ENCODE results near the gene SCN2A.
"Not testable (repeated sequence)": the region's sequence is repeated elsewhere in the genome, so short reads cannot be mapped to it uniquely, and the experiment has no call there.

The SCN2A gene

DNA sequence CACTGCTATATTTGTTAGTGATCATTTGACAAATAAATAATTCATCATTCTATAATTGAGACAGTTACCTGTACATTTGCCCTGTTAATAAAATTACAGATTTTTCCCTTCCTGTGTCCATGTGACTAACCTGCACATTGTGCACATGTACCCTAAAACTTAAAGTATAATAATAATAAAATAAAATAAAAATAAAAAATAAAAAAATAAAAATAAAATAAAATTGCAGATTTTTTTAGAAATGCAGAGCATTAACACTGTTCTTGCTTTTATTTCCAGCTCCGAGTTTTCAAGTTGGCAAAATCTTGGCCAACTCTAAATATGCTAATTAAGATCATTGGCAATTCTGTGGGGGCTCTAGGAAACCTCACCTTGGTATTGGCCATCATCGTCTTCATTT, 105.1 kb downstream of the SCN2A start:
- no CpG with 5 or more reads among the region's 2 CpGs for WGBS (ENCODE audit: extremely low coverage, insufficient coverage, low lambda C conversion rate)
- not testable (repeated sequence) for H3K4me1 ChIP-seq (ENCODE audit: control insufficient read depth, low read depth, low read length); H3K23ac ChIP-seq (ENCODE audit: low read length); H3K79me1 ChIP-seq (ENCODE audit: low read length); DNase-seq; H3K27ac ChIP-seq (ENCODE audit: low read depth, low read length); H2BK120ac ChIP-seq (ENCODE audit: low read depth, low read length); H4K8ac ChIP-seq (ENCODE audit: low read depth, low read length); H2BK15ac ChIP-seq (replicated peaks; ENCODE audit: low read depth); H4K5ac ChIP-seq (ENCODE audit: low read length); H3K79me2 ChIP-seq (ENCODE audit: control insufficient read depth, insufficient read depth, low read length); H3K4me3 ChIP-seq (ENCODE audit: low read length); H3K9ac ChIP-seq (ENCODE audit: low read length); H2BK5ac ChIP-seq (ENCODE audit: low read length); H2AK5ac ChIP-seq (ENCODE audit: low read length); H3K27me3 ChIP-seq (ENCODE audit: insufficient read depth, low read length, poor library complexity); H3K4me2 ChIP-seq (ENCODE audit: low read length); H3K18ac ChIP-seq (ENCODE audit: low read length); H3K4ac ChIP-seq (ENCODE audit: low read depth, low read length); H3K56ac ChIP-seq (ENCODE audit: low read length); H3K36me3 ChIP-seq (ENCODE audit: control insufficient read depth, insufficient read depth, low read length)

DNA sequence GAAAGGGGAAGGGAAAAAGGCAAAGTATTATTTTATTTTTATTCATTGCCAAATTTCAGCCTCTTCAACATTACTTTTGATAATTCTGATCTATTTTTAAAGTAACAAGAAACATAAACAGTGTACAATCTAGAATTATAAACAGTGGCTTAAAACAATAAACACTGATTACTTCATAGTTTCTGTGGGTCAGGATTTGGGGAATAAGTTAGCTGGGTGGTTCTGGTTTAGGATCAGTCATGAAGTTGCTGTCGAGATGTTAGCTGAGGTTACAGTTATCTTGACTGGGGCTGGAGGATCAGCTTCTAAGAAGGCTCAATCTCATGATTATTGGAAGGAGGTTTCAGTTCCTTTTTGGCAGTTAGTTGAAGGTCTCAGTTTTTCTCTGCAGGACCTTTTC, 109.2 kb downstream of the SCN2A start:
- Histone ChIP-seq H3K9ac (ENCODE audit: low read length) (no peak overlapping the region), H2BK15ac (replicated peaks; ENCODE audit: low read depth) (no peak overlapping the region), H3K27ac (ENCODE audit: low read depth, low read length) (no peak overlapping the region), H3K56ac (ENCODE audit: low read length) (no peak overlapping the region), H3K36me3 (ENCODE audit: control insufficient read depth, insufficient read depth, low read length) (no peaks in the 10 kb centered on the region), H4K8ac (ENCODE audit: low read depth, low read length) (no peak overlapping the region), H3K27me3 (ENCODE audit: insufficient read depth, low read length, poor library complexity) (no peaks in the 10 kb centered on the region), H4K5ac (ENCODE audit: low read length) (no peak overlapping the region), H3K4me1 (ENCODE audit: control insufficient read depth, low read depth, low read length) (no peaks in the 10 kb centered on the region), H2BK5ac (ENCODE audit: low read length) (no peak overlapping the region), H3K79me1 (ENCODE audit: low read length) (no peaks in the 10 kb centered on the region), H3K18ac (ENCODE audit: low read length) (no peak overlapping the region), H3K4me3 (ENCODE audit: low read length) (no peak overlapping the region), H2AK5ac (ENCODE audit: low read length) (no peak overlapping the region), H3K23ac (ENCODE audit: low read length) (no peak overlapping the region), H3K4ac (ENCODE audit: low read depth, low read length) (no peak overlapping the region), H3K4me2 (ENCODE audit: low read length) (no peak overlapping the region), H2BK120ac (ENCODE audit: low read depth, low read length) (no peak overlapping the region), H3K79me2 (ENCODE audit: control insufficient read depth, insufficient read depth, low read length) (no peaks in the 10 kb centered on the region)
- no peak for DNase-seq
- no CpG with 5 or more reads among the region's 1 CpG for WGBS (ENCODE audit: extremely low coverage, insufficient coverage, low lambda C conversion rate)

DNA sequence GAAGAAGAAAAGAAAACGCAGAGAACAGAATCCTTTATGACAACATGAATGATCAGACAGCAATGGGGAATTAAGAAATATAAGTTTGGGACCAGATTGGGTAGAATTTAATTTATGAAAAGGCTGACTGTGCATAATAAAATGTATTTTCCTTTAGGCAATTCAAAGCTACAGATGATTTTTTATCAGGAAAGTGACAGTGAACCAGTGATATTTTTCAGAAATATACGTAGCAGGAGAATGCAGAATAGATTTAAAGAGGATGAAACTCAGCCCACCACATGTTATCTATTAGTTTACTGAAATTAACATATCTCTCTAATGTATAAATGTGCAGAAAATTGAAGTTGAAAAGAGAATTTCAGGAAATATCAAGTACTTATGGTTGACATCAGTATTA, 110.0 kb downstream of the SCN2A start:
- WGBS (ENCODE audit: extremely low coverage, insufficient coverage, low lambda C conversion rate), result 100% methylated on average over 1 of the region's 2 CpGs
- H3K79me1 ChIP-seq (ENCODE audit: low read length), result no peaks in the 10 kb centered on the region
- H3K4me2 ChIP-seq (ENCODE audit: low read length), result no peak overlapping the region
- H2AK5ac ChIP-seq (ENCODE audit: low read length), result no peak overlapping the region
- no peak overlapping the region for H3K18ac ChIP-seq (ENCODE audit: low read length)
- no peak overlapping the region for H2BK15ac ChIP-seq (replicated peaks; ENCODE audit: low read depth)
- no peaks in the 10 kb centered on the region for H3K36me3 ChIP-seq (ENCODE audit: control insufficient read depth, insufficient read depth, low read length)
- H3K27me3 ChIP-seq (ENCODE audit: insufficient read depth, low read length, poor library complexity), result no peaks in the 10 kb centered on the region
- no peak overlapping the region for H3K4me3 ChIP-seq (ENCODE audit: low read length)
- H3K4me1 ChIP-seq (ENCODE audit: control insufficient read depth, low read depth, low read length), result no peaks in the 10 kb centered on the region
- H2BK5ac ChIP-seq (ENCODE audit: low read length), result no peak overlapping the region
- DNase-seq, result no peak
- H3K9ac ChIP-seq (ENCODE audit: low read length), result no peak overlapping the region
- H2BK120ac ChIP-seq (ENCODE audit: low read depth, low read length), result no peak overlapping the region
- no peak overlapping the region for H4K8ac ChIP-seq (ENCODE audit: low read depth, low read length)
- H3K56ac ChIP-seq (ENCODE audit: low read length), result no peak overlapping the region
- no peak overlapping the region for H3K23ac ChIP-seq (ENCODE audit: low read length)
- H3K79me2 ChIP-seq (ENCODE audit: control insufficient read depth, insufficient read depth, low read length), result no peaks in the 10 kb centered on the region
- H3K4ac ChIP-seq (ENCODE audit: low read depth, low read length), result no peak overlapping the region
- H3K27ac ChIP-seq (ENCODE audit: low read depth, low read length), result no peak overlapping the region
- H4K5ac ChIP-seq (ENCODE audit: low read length), result no peak overlapping the region

DNA sequence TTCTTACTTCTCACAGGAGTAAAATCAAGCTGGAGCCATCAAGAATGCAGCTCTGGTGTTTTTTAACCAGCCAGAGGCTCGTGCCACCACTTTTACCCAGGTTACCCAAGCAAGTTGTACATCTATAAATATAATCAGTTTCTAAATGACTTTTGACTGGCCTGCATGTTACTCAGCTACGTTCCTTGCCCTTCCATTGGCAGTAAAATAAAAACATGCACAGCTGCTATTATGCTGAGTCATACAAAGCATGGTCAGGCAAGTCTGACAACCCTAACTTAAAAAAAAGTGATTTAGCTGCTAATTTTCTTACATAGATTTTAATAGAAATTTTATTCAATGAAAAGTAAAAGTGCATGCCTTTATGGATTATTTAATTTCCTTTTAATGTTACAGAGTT, 118.5 kb downstream of the SCN2A start:
- no peaks in the 10 kb centered on the region for H3K79me2 ChIP-seq (ENCODE audit: control insufficient read depth, insufficient read depth, low read length)
- no peak overlapping the region for H2AK5ac ChIP-seq (ENCODE audit: low read length)
- WGBS (ENCODE audit: extremely low coverage, insufficient coverage, low lambda C conversion rate), result no CpG with 5 or more reads among the region's 2 CpGs
- DNase-seq, result peak; percentile 20
- H2BK5ac ChIP-seq (ENCODE audit: low read length), result no peak overlapping the region
- no peaks in the 10 kb centered on the region for H3K36me3 ChIP-seq (ENCODE audit: control insufficient read depth, insufficient read depth, low read length)
- H3K27ac ChIP-seq (ENCODE audit: low read depth, low read length), result no peak overlapping the region
- no peak overlapping the region for H3K18ac ChIP-seq (ENCODE audit: low read length)
- no peaks in the 10 kb centered on the region for H3K27me3 ChIP-seq (ENCODE audit: insufficient read depth, low read length, poor library complexity)
- H3K4ac ChIP-seq (ENCODE audit: low read depth, low read length), result no peak overlapping the region
- H2BK120ac ChIP-seq (ENCODE audit: low read depth, low read length), result no peak overlapping the region
- H3K4me2 ChIP-seq (ENCODE audit: low read length), result no peak overlapping the region
- no peak overlapping the region for H3K9ac ChIP-seq (ENCODE audit: low read length)
- H3K79me1 ChIP-seq (ENCODE audit: low read length), result no peaks in the 10 kb centered on the region
- H2BK15ac ChIP-seq (replicated peaks; ENCODE audit: low read depth), result no peak overlapping the region
- no peak overlapping the region for H4K8ac ChIP-seq (ENCODE audit: low read depth, low read length)
- H3K56ac ChIP-seq (ENCODE audit: low read length), result no peak overlapping the region
- H3K4me1 ChIP-seq (ENCODE audit: control insufficient read depth, low read depth, low read length), result no peaks in the 10 kb centered on the region
- no peak overlapping the region for H3K23ac ChIP-seq (ENCODE audit: low read length)
- H4K5ac ChIP-seq (ENCODE audit: low read length), result no peak overlapping the region
- H3K4me3 ChIP-seq (ENCODE audit: low read length), result no peak overlapping the region

DNA sequence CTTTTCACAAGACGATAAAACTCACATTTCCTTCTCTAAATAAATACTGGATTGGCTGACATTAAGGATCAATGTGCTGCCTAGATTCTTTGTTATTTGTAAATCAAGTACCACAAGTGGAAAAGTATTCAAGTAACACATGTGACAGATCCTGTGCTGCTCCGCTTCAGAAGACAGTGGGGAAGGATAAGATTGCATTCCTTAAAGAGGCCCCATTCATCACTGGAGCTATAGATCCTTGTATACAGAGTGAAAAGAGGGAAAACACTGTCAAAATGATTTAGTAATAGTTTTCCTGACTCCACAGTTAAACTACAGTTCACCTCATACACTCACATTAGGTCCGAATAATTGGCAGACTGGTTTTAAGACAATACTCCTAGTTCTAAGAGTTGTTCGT, 122.3 kb downstream of the SCN2A start:
- Histone ChIP-seq H3K4me1 (ENCODE audit: control insufficient read depth, low read depth, low read length) (no peaks in the 10 kb centered on the region), H3K18ac (ENCODE audit: low read length) (no peak overlapping the region)
- WGBS (ENCODE audit: extremely low coverage, insufficient coverage, low lambda C conversion rate), result no CpG with 5 or more reads among the region's 4 CpGs

DNA sequence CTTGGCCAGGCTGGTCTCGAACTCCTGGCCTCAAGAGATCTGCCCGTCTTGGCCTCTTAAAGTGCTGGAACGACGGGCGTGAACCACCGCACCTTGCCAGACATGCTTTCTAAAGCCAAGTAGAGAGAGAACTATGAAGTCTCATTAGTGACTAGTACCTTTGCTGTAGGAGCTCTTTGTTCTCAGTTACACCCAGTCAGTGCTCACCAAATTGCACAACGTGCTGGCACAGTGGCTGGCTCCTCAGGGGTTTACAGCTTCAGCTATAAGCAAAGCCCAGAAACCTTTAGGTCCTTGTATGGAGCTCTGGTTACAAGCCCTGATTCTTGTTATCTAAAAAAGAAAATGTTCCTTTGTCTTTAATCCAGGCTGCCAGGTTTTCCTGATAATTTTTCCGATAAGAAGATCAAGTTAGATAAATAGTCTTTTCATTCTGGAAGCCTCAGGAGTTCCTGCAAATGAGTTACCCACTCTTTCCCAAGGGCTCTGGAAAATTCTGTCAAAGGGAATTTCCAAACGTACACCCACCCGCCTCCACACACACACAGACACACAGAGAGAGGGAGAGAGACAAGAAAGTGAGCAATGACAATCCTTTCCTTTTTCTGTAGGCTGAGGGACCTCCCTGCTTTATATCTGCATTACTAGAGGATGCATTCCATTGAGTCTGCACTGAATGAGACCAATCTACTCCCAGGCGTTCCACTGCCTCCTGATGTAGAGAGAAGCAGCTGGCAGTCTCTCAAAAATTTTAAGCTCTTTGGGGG, 130.1 kb downstream of the SCN2A start:
- H3K4me1 ChIP-seq (ENCODE audit: control insufficient read depth, low read depth, low read length), result no peaks in the 10 kb centered on the region
- H3K9ac ChIP-seq (ENCODE audit: low read length), result no peak overlapping the region
- H3K4ac ChIP-seq (ENCODE audit: low read depth, low read length), result no peak overlapping the region
- no peaks in the 10 kb centered on the region for H3K27me3 ChIP-seq (ENCODE audit: insufficient read depth, low read length, poor library complexity)
- H3K4me2 ChIP-seq (ENCODE audit: low read length), result no peak overlapping the region
- peak; percentile 86 for DNase-seq
- WGBS (ENCODE audit: extremely low coverage, insufficient coverage, low lambda C conversion rate), result no CpG with 5 or more reads among the region's 11 CpGs
- no peaks in the 10 kb centered on the region for H3K36me3 ChIP-seq (ENCODE audit: control insufficient read depth, insufficient read depth, low read length)
- no peak overlapping the region for H4K5ac ChIP-seq (ENCODE audit: low read length)
- H2BK5ac ChIP-seq (ENCODE audit: low read length), result no peak overlapping the region
- H2AK5ac ChIP-seq (ENCODE audit: low read length), result no peak overlapping the region
- H2BK15ac ChIP-seq (replicated peaks; ENCODE audit: low read depth), result no peak overlapping the region
- no peak overlapping the region for H3K27ac ChIP-seq (ENCODE audit: low read depth, low read length)
- H3K79me2 ChIP-seq (ENCODE audit: control insufficient read depth, insufficient read depth, low read length), result no peaks in the 10 kb centered on the region
- H2BK120ac ChIP-seq (ENCODE audit: low read depth, low read length), result no peak overlapping the region
- H3K23ac ChIP-seq (ENCODE audit: low read length), result no peak overlapping the region
- H3K56ac ChIP-seq (ENCODE audit: low read length), result no peak overlapping the region
- H4K8ac ChIP-seq (ENCODE audit: low read depth, low read length), result peak overlapping the region; percentile 28
- no peak overlapping the region for H3K4me3 ChIP-seq (ENCODE audit: low read length)
- no peaks in the 10 kb centered on the region for H3K79me1 ChIP-seq (ENCODE audit: low read length)
- no peak overlapping the region for H3K18ac ChIP-seq (ENCODE audit: low read length)

More for the DNA sequence above, 122.3 kb downstream of the SCN2A start:
- Histone ChIP-seq H4K5ac (ENCODE audit: low read length) (no peak overlapping the region), H3K79me2 (ENCODE audit: control insufficient read depth, insufficient read depth, low read length) (no peaks in the 10 kb centered on the region), H3K4me2 (ENCODE audit: low read length) (no peak overlapping the region), H3K27me3 (ENCODE audit: insufficient read depth, low read length, poor library complexity) (no peaks in the 10 kb centered on the region), H3K9ac (ENCODE audit: low read length) (no peak overlapping the region), H2BK5ac (ENCODE audit: low read length) (no peak overlapping the region), H2BK15ac (replicated peaks; ENCODE audit: low read depth) (no peak overlapping the region), H3K79me1 (ENCODE audit: low read length) (no peaks in the 10 kb centered on the region), H3K36me3 (ENCODE audit: control insufficient read depth, insufficient read depth, low read length) (no peaks in the 10 kb centered on the region), H3K4ac (ENCODE audit: low read depth, low read length) (no peak overlapping the region), H2AK5ac (ENCODE audit: low read length) (no peak overlapping the region), H2BK120ac (ENCODE audit: low read depth, low read length) (no peak overlapping the region), H3K56ac (ENCODE audit: low read length) (no peak overlapping the region), H3K4me3 (ENCODE audit: low read length) (no peak overlapping the region), H3K27ac (ENCODE audit: low read depth, low read length) (no peak overlapping the region), H3K23ac (ENCODE audit: low read length) (no peak overlapping the region), H4K8ac (ENCODE audit: low read depth, low read length) (no peak overlapping the region)
- no peak for DNase-seq

Measured in mesendoderm (in vitro differentiated cells).